A204.1 (cell line): ENCODE measurements around the gene FAM83F.
"Not testable (repeated sequence)": the region's sequence is repeated elsewhere in the genome, so short reads cannot be mapped to it uniquely, and the experiment has no call there.

Experiments used
- FAIRE-seq: peaks from 2 replicates; lab custom pipeline; 2012; peaks lifted over from hg19 to GRCh38; lab: Jason Lieb, UNC

Gene FAM83F

DNA sequence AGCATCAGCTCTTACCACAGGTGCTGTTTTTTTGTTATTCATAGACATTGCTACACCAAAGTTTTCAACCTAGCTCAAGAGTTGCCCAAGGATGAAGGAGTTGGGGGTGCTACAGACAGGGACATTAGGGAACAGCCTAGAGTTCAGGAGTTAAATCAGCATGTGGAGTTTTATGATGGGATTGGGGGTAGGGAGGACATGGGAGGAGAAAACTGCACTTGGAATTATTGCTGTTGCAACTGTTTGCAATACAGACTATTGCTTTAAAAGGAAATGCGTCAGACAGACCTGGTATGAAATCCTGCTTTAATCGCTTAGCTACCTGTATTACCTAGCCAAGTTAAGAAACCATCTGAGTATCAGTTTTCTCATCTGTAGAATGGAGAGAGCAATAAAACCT, 28.3 kb upstream of the FAM83F start:
- FAIRE-seq, result no peak

DNA sequence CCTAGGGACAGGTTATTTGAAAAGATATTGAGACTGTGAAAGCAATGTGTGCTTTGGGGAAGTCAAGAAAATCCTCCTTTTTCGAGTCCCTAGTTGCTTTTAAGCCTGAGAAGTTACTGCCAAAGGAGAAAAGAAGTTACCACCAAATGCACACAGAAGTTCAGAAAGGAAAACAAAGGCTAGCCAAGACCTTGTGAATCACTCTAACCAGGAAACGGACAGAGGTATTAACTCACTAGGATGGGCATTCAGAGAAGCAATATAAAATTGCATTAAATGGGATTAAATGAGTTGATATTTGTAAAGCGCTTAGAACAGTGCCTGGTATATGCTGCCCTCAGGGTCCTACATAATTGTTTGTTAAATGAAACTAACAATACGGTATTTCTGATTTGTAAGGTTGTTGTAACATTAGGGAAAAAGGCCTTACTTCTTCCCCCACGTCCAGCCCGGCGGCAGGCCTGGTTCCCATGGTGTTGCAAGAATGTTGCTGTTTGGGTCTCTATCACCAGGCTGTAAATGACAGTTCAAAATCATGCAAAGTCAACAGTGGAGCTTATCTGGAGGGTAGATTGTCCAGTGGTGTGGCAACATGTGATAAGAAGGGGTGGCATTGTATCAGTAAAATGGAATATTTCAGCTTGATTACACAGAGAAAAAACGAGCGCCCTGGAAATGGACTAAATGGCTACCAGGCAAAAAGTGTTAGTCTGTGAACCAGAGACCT, 27.5 kb upstream of the FAM83F start:
- FAIRE-seq, result no peak

- FAIRE-seq, result no peak
Observed at GRCh38 chr22:39967996-39968972, 26.5 kb upstream of the FAM83F start.

DNA sequence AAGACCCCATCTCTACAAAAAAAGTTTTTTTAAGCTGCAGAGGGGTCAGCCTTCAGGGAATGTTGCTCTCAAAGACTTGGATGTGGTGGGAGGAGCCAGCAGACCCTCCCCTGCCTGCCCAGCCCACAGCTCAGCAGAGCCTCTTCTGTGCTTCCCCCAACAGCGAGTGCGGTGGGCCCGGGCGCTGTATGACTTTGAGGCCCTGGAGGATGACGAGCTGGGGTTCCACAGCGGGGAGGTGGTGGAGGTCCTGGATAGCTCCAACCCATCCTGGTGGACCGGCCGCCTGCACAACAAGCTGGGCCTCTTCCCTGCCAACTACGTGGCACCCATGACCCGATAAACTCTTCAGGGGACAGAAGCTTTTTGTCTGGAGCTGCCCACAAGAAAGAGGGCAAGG, 24.0 kb upstream of the FAM83F start:
- FAIRE-seq, result no peak

- no peak for FAIRE-seq
Observed at GRCh38 chr22:39972641-39973040, 22.1 kb upstream of the FAM83F start.

- no peak for FAIRE-seq
Observed at GRCh38 chr22:39973656-39974055, 21.1 kb upstream of the FAM83F start.

GRCh38 chr22:39974065-39974464, 20.7 kb upstream of the FAM83F start:
- no peak for FAIRE-seq

DNA sequence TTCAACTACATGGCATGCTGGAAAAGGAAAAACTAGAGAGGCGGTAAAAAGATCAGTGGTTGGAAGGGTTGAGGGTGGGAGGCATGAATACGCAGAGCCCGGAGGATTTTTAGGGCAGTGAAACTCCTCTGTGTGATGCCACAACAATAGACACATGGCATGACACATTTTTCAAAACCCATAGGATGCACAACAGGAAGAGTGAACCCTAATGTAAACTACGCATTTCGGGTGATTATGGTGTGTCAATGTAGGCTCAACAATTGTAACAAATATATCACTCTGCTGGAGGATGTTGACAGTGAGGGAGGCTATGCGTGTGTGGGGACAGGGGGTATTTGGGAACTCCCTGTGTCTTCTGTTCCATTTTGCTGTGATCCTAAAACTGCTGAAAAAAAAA, 15.7 kb upstream of the FAM83F start:
- FAIRE-seq, result no peak

- FAIRE-seq, result no peak
Observed at GRCh38 chr22:39979458-39979857, 15.3 kb upstream of the FAM83F start.

DNA sequence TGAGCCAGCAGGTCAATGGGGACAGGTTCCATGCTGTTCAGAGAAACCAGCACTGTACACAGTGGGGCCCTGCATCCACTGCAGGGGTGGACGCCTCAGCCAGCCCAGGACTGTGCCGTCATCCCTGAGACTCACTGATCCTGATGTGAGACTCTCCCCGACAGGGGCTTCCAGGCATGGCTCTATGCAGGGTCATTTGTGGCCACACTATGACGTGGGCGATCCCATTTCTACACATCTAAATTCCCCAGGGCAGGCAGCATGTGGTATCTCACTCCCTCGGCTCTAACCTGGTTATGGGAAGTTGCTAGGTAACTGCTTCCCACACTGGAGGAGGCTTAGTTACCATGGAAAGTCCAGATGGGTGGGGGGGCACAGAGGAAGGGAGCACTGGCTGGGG, 14.2 kb upstream of the FAM83F start:
- no peak for FAIRE-seq

DNA sequence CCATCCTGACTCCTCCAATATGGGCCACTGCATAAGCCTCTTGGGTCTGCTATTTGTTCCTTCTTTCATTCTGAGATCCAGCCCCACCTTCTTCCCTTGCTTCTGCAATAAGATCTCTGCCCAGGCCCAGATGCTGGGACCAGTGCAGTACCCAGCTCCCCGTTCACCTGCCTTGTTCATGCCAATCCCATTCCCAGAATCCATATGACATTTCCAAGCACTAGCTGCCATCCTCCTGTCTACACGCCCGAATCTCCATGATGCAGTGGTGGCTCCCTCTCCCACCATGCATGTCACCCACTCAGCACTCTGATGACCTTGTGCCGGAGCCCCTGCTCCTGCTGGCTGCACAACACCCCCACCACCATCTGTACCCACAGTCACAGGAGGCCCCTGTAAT, 11.4 kb upstream of the FAM83F start:
- FAIRE-seq, result no peak

DNA sequence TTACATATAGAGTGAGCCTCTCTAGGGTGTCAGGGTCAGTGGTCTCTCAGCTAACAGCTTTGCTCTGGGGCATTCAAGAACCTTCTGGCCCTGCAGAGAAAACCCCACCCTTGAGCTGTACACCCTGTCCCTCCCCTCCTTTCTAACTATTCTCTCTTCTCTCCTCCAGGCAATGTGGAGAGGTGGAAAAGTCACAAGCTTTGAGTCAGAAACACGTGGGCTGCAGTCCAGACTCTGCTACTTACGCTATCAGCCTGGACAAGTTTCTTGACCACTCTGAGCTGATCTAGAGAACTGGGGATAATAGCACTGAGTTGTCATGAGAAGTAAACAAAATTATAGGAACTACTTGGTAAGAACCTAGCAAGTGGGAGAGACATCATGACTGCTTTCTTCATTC, 10.7 kb upstream of the FAM83F start:
- no peak for FAIRE-seq

GRCh38 chr22:39984746-39985145, 10.0 kb upstream of the FAM83F start:
- FAIRE-seq, result no peak

DNA sequence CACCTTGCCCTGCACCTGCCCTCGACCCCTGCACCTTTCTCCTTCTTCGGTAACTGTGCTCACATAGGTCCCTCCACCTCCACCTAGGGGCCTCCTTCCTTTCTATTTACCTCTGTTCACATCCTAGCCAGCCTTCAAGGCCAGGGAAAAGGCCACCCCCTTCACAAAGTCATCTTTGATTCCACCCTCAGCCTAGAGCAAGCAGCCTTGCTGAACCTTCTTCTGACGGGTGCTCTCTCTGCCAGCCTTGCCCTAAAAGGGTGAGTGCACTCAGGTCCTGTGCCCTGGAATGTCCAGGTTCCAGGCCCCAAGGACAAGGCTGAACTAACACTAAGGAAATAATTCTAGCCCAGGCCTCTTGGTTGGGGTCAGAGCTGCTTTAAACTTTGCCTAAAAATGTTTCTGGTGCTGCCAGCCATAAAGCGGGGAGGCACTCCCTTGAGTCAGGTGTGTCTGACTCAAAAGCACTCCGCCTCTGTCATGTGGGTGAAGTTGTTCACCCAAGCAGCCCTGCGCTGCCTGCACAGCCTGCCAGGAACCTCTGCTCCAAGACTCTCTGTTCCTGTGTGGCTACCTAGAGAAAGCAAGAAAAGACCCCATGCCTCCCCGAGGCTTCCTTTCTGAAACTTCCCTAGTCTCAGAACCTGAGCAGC, 9.2 kb upstream of the FAM83F start:
- no peak for FAIRE-seq

- no peak for FAIRE-seq
Observed at GRCh38 chr22:39988386-39989114, 6.2 kb upstream of the FAM83F start.

- no peak for FAIRE-seq
Observed at GRCh38 chr22:39989633-39990032, 5.1 kb upstream of the FAM83F start.

GRCh38 chr22:39990686-39991085, 4.1 kb upstream of the FAM83F start:
- FAIRE-seq, result no peak

DNA sequence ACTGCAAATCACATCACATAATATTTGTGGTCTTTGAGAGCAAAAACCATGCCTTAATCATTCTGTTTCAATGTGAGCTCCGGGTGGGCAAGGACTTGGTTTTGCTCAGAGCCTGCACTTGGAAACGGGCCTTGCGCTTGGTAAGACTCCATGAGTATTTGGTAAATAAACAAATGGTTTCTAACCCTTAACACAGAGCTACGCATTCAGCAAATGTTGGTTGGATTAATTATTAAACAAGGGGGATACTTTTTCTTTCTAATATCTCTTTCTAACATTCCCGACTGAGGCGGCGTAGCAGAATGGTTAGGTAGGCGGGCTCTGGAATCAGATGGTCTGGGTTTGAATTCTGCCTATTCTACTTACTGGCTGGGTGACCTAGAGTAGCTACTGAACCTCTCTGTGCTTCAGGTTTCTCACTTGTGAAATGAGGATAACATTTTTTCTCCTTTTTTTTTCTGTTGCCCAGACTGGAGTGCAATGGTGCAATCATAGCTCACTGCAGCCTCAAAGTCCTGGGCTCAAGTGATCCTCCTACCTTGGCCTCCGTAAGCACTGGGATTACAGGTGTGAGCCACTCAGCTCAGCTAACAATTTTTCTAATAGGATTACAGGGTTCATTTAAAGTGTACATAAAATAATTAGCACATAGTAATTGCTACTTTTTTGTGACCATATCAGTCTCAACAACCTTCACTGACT, 3.4 kb upstream of the FAM83F start:
- no peak for FAIRE-seq

GRCh38 chr22:39992088-39992826, 2.5 kb upstream of the FAM83F start:
- no peak for FAIRE-seq

- not testable (repeated sequence) for FAIRE-seq
Observed at GRCh38 chr22:39992894-39993293, 1.9 kb upstream of the FAM83F start.

DNA sequence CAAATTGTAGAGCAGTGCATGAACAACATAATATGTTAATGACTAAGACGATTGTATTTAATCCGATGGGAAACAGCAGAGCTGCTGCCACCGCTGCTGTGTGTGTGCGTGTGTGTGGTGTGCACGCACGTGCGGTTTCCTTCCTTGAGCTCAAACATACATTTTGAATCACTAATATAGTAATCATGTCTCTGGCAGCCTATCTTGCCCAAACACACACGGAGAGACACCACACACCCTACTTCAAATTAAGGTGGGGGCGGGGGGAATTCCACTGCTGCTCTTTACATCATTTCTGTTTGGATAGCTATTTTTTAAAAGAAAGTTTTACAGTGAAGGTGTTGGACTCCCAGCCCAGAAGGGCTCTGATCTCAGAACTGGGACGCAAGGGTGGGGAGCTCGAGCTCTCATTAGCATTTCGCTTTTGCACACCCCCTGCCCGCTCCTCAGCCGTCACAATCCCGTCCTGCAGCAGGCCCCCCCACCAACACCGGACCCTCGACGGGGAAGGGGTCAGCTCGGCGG, 651 bp upstream of the FAM83F start:
- FAIRE-seq, result no peak
